ENCODE results near the gene TRIM10. TPM values are rescaled to one million over a fixed set of nuclear protein-coding genes. Genes with fewer than 3 reads are reported as not detected.
A peak's percentile ranks its signal among the peaks of the same experiment; 100 is the strongest.

Gene TRIM10
- total and polyA plus RNA-seq, 2 donors (not counting 1 experiment from before 2014, with no cell fraction given): not detected

DNA sequence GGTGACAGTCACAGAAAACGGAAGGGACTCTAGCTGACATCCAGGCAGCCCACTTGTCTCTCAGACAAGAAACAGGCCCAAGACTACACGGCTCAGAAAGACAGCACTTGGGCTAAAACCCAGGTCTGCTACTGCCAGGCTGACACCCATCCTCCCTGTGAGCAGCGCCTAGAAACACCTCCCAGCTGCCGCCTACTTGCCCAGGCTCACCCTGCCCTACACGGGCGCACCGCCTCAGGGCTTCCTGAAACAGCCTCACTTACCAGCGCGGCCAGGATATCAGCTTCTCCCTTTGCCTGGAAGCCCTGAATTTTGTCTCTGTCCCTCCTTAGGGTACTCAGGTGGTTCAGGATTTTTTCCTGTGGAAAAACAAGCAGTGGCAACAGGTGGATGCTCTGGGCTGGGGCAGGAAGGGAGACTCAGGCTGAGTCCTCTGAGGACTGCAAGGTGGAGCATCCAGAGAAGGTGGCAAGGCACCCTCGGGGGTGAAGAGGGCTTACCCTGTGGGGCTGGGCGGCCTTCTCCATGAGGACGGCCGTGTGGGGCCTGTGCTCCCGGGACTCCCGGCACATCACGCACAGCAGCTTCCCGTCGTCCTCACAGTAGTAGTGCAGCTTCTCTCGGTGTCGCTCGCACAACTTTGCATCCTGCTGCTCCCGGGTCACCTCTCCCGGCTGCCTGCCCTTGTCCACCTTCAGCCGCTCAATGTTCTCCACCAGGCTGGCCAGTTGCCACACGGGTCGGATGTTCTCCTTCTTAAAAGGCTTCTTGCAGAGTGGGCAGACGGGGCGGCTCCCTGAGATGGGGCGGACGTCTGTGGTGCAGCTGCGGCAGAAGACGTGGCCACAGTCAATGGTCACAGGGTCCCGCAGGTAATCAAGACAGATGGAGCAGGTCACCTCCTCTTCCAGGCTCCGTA is 37.4 kb upstream of the TRIM10 start:
- DNase-seq: no peak
- TF ChIP-seq EZH2 (IDR thresholded peaks at IDR 0.05; ENCODE audit: borderline replicate concordance, insufficient read depth, low read depth, low read length, poor library complexity, severe bottlenecking): no peak
- TF ChIP-seq, protein P1, sequence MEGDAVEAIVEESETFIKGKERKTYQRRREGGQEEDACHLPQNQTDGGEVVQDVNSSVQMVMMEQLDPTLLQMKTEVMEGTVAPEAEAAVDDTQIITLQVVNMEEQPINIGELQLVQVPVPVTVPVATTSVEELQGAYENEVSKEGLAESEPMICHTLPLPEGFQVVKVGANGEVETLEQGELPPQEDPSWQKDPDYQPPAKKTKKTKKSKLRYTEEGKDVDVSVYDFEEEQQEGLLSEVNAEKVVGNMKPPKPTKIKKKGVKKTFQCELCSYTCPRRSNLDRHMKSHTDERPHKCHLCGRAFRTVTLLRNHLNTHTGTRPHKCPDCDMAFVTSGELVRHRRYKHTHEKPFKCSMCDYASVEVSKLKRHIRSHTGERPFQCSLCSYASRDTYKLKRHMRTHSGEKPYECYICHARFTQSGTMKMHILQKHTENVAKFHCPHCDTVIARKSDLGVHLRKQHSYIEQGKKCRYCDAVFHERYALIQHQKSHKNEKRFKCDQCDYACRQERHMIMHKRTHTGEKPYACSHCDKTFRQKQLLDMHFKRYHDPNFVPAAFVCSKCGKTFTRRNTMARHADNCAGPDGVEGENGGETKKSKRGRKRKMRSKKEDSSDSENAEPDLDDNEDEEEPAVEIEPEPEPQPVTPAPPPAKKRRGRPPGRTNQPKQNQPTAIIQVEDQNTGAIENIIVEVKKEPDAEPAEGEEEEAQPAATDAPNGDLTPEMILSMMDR (IDR thresholded peaks at IDR 0.05): no peak
- ATAC-seq (ENCODE audit: low read depth): no peak
- Histone ChIP-seq H3K27ac (ENCODE audit: low read length in 2 of 2) (peak overlapping the region in 1 of 2 donors; percentile 9), H4K20me1 (ENCODE audit: control insufficient read depth, insufficient read depth, low read length, poor library complexity, severe bottlenecking) (peaks cover 62% of the 10 kb centered on the region), H3K79me2 (ENCODE audit: control insufficient read depth, insufficient read depth, low read length) (peaks cover 59% of the 10 kb centered on the region), H3K36me3 (replicated peaks in 1 of 2; ENCODE audit: control extremely low read depth in 1 of 2, control insufficient read depth in 1 of 2, extremely low read depth in 1 of 2, insufficient read depth in 2 of 2, low read length in 1 of 2) (peaks cover 0 to 73% of the 10 kb centered on the region in 2 experiments), H3K4me2 (replicated peaks; ENCODE audit: low read depth, low read length, poor library complexity, severe bottlenecking) (no peak overlapping the region), H2AFZ (ENCODE audit: insufficient read depth, low read depth, low read length, poor library complexity, severe bottlenecking) (no peak overlapping the region), H3K4me1 (ENCODE audit: control insufficient read depth in 2 of 2, insufficient read depth in 2 of 2, low read length in 2 of 2) (peaks cover 23 to 27% of the 10 kb centered on the region in 2 donors), H3K4me3 (ENCODE audit: control extremely low read depth in 1 of 5, extremely low read depth in 1 of 5, insufficient read depth in 1 of 5, low read depth in 2 of 5, low read length in 4 of 5) (no peak overlapping the region), H3K9me3 (ENCODE audit: control extremely low read depth in 1 of 3, control insufficient read depth in 2 of 3, insufficient read depth in 1 of 3, low read length in 2 of 3) (no peaks in the 10 kb centered on the region), H3K9ac (ENCODE audit: low read length) (no peak overlapping the region), H3K27me3 (replicated peaks in 1 of 4; ENCODE audit: control extremely low read depth in 1 of 4, control insufficient read depth in 3 of 4, insufficient read depth in 4 of 4, low read length in 3 of 4) (no peaks in the 10 kb centered on the region)
- Mint-ChIP-seq H3K27ac (no peak overlapping the region), H3K4me3 (no peak overlapping the region), H3K9me3 (ENCODE audit: insufficient read depth) (no peaks in the 10 kb centered on the region), H3K4me1 (peaks cover 28% of the 10 kb centered on the region), H3K27me3 (no peaks in the 10 kb centered on the region)
- intact Hi-C loops (cut with micrococcal nuclease): no loop called here
- WGBS (ENCODE audit: insufficient coverage): 96% methylated on average over 32 of the region's 34 CpGs
- ChIA-PET CTCF (no interaction called here), POLR2A (no interaction called here)

DNA sequence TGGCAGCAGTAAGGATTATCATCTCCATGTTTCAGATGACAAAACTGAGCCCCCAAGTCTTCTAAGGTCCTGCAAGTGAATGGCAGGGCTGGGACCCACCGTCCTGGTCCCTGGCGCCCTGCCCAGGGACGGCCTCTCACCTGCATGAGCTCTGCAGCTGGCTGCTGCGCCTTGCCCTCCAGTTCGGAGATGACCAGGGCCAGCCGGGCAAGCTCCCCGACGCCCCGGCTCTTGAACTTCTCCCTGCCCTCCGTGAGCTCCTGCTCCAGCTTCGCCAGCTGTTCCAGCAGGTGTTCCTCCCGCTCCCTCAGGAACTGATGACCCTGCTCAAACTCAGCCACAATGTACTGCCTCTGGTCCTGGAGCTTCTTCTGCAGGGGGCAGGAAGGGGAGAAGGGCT is 35.4 kb upstream of the TRIM10 start:
- TF ChIP-seq, protein P1 (IDR thresholded peaks at IDR 0.05): no peak
- TF ChIP-seq EZH2 (IDR thresholded peaks at IDR 0.05; ENCODE audit: borderline replicate concordance, insufficient read depth, low read depth, low read length, poor library complexity, severe bottlenecking): no peak
- ATAC-seq (ENCODE audit: low read depth) (no peak), DNase-seq (no peak)
- no peak overlapping the region for H3K4me2 ChIP-seq (replicated peaks; ENCODE audit: low read depth, low read length, poor library complexity, severe bottlenecking)
- ChIA-PET POLR2A (no interaction called here), CTCF (interaction anchor here (1.2 kb wide), 2 partner anchors 9 to 67 kb away, joined by 3 read pairs; no protein-coding TSS in a partner anchor)
- WGBS (ENCODE audit: insufficient coverage): 98% methylated on average over 12 of the region's 12 CpGs
- Mint-ChIP-seq H3K9me3 (ENCODE audit: insufficient read depth) (no peaks in the 10 kb centered on the region), H3K27me3 (no peaks in the 10 kb centered on the region), H3K4me1 (peaks cover 20% of the 10 kb centered on the region), H3K4me3 (no peak overlapping the region), H3K27ac (no peak overlapping the region)
- H4K20me1 ChIP-seq (ENCODE audit: control insufficient read depth, insufficient read depth, low read length, poor library complexity, severe bottlenecking): peaks cover 54% of the 10 kb centered on the region
- H3K9me3 ChIP-seq (ENCODE audit: control extremely low read depth in 1 of 3, control insufficient read depth in 2 of 3, insufficient read depth in 1 of 3, low read length in 2 of 3): no peaks in the 10 kb centered on the region
- H3K79me2 ChIP-seq (ENCODE audit: control insufficient read depth, insufficient read depth, low read length): peaks cover 41% of the 10 kb centered on the region
- H2AFZ ChIP-seq (ENCODE audit: insufficient read depth, low read depth, low read length, poor library complexity, severe bottlenecking): no peak overlapping the region
- no peaks in the 10 kb centered on the region for H3K27me3 ChIP-seq (replicated peaks in 1 of 4; ENCODE audit: control extremely low read depth in 1 of 4, control insufficient read depth in 3 of 4, insufficient read depth in 4 of 4, low read length in 3 of 4)
- no peak overlapping the region for H3K27ac ChIP-seq (ENCODE audit: low read length in 2 of 2)
- H3K4me1 ChIP-seq (ENCODE audit: control insufficient read depth in 2 of 2, insufficient read depth in 2 of 2, low read length in 2 of 2): peaks cover 13 to 16% of the 10 kb centered on the region in 2 donors
- intact Hi-C loops (cut with micrococcal nuclease): no loop called here
- peaks cover 2 to 86% of the 10 kb centered on the region in 2 experiments for H3K36me3 ChIP-seq (replicated peaks in 1 of 2; ENCODE audit: control extremely low read depth in 1 of 2, control insufficient read depth in 1 of 2, extremely low read depth in 1 of 2, insufficient read depth in 2 of 2, low read length in 1 of 2)
- no peak overlapping the region for H3K9ac ChIP-seq (ENCODE audit: low read length)
- no peak overlapping the region for H3K4me3 ChIP-seq (ENCODE audit: control extremely low read depth in 1 of 5, extremely low read depth in 1 of 5, insufficient read depth in 1 of 5, low read depth in 2 of 5, low read length in 4 of 5)

Measured in B cell (primary cell).